ENCODE results near the gene ZMYM2.

ZMYM2 gene

GRCh38 chr13:20127562-20128458 is 169.3 kb downstream of the ZMYM2 start:
- Histone ChIP-seq H3K27ac (ENCODE audit: low read depth, low read length, poor library complexity, severe bottlenecking) (no peak overlapping the region), H3K9me2 (ENCODE audit: low read depth, low read length) (no peaks in the 10 kb centered on the region), H3K4me2 (ENCODE audit: low read length) (peak overlapping the region; percentile 69), H3K9ac (ENCODE audit: low read length) (peak overlapping the region; percentile 9; the same call in 1 of the 2 replicates), H3K4me1 (ENCODE audit: insufficient read depth, low read length, severe bottlenecking) (peaks cover 14% of the 10 kb centered on the region), H2AFZ (ENCODE audit: low read length) (no peak overlapping the region), H3K27me3 (ENCODE audit: insufficient read depth, low read length) (peaks cover 5% of the 10 kb centered on the region; the same call in 1 of the 2 replicates), H3K79me2 (ENCODE audit: insufficient read depth, low read length) (no peaks in the 10 kb centered on the region), H3K9me3 (ENCODE audit: low read length) (no peaks in the 10 kb centered on the region), H4K20me1 (ENCODE audit: insufficient read depth, low read length) (no peaks in the 10 kb centered on the region), H3F3A (ENCODE audit: insufficient read depth, low read length) (no peaks in the 10 kb centered on the region), H3K36me3 (ENCODE audit: insufficient read depth, low read length) (no peaks in the 10 kb centered on the region), H3K4me3 (ENCODE audit: low read depth, low read length, poor library complexity, severe bottlenecking) (peak overlapping the region; percentile 57)
- TF ChIP-seq CTCF (IDR thresholded peaks at IDR 0.05; ENCODE audit: low read length) (peak; percentile 53), EZH2 (IDR thresholded peaks at IDR 0.05; ENCODE audit: borderline replicate concordance, low read length) (no peak)

GRCh38 chr13:20128459-20128931 is 170.0 kb downstream of the ZMYM2 start:
- Histone ChIP-seq H2AFZ (ENCODE audit: low read length) (no peak overlapping the region), H3K4me2 (ENCODE audit: low read length) (peak overlapping the region; percentile 69), H3K9ac (ENCODE audit: low read length) (no peak overlapping the region), H3K4me3 (ENCODE audit: low read depth, low read length, poor library complexity, severe bottlenecking) (peak overlapping the region; percentile 57), H3K36me3 (ENCODE audit: insufficient read depth, low read length) (no peaks in the 10 kb centered on the region), H4K20me1 (ENCODE audit: insufficient read depth, low read length) (no peaks in the 10 kb centered on the region), H3K27me3 (ENCODE audit: insufficient read depth, low read length) (peaks cover 5% of the 10 kb centered on the region; the same call in 1 of the 2 replicates), H3K4me1 (ENCODE audit: insufficient read depth, low read length, severe bottlenecking) (peaks cover 14% of the 10 kb centered on the region), H3K27ac (ENCODE audit: low read depth, low read length, poor library complexity, severe bottlenecking) (no peak overlapping the region), H3F3A (ENCODE audit: insufficient read depth, low read length) (no peaks in the 10 kb centered on the region), H3K9me3 (ENCODE audit: low read length) (no peaks in the 10 kb centered on the region), H3K9me2 (ENCODE audit: low read depth, low read length) (no peaks in the 10 kb centered on the region), H3K79me2 (ENCODE audit: insufficient read depth, low read length) (no peaks in the 10 kb centered on the region)
- no peak for TF ChIP-seq CTCF (IDR thresholded peaks at IDR 0.05; ENCODE audit: low read length)
- TF ChIP-seq EZH2 (IDR thresholded peaks at IDR 0.05; ENCODE audit: borderline replicate concordance, low read length) = no peak

GRCh38 chr13:20129076-20129475 is 170.5 kb downstream of the ZMYM2 start:
- H3K27me3 ChIP-seq (ENCODE audit: insufficient read depth, low read length) = peaks cover 5% of the 10 kb centered on the region; the same call in 1 of the 2 replicates
- H3K4me1 ChIP-seq (ENCODE audit: insufficient read depth, low read length, severe bottlenecking) = peaks cover 14% of the 10 kb centered on the region
- H3K9me3 ChIP-seq (ENCODE audit: low read length) = no peaks in the 10 kb centered on the region
- H3K36me3 ChIP-seq (ENCODE audit: insufficient read depth, low read length) = no peaks in the 10 kb centered on the region
- H2AFZ ChIP-seq (ENCODE audit: low read length) = no peak overlapping the region
- no peaks in the 10 kb centered on the region for H3K9me2 ChIP-seq (ENCODE audit: low read depth, low read length)
- no peak overlapping the region for H3K4me2 ChIP-seq (ENCODE audit: low read length)
- no peak for TF ChIP-seq CTCF (IDR thresholded peaks at IDR 0.05; ENCODE audit: low read length)
- TF ChIP-seq EZH2 (IDR thresholded peaks at IDR 0.05; ENCODE audit: borderline replicate concordance, low read length) = no peak
- no peak overlapping the region for H3K9ac ChIP-seq (ENCODE audit: low read length)
- H3K4me3 ChIP-seq (ENCODE audit: low read depth, low read length, poor library complexity, severe bottlenecking) = no peak overlapping the region
- no peaks in the 10 kb centered on the region for H4K20me1 ChIP-seq (ENCODE audit: insufficient read depth, low read length)
- no peaks in the 10 kb centered on the region for H3F3A ChIP-seq (ENCODE audit: insufficient read depth, low read length)
- H3K27ac ChIP-seq (ENCODE audit: low read depth, low read length, poor library complexity, severe bottlenecking) = no peak overlapping the region
- no peaks in the 10 kb centered on the region for H3K79me2 ChIP-seq (ENCODE audit: insufficient read depth, low read length)

All from OCI-LY1 (cell line).